Measurements from ENCODE around the gene MPST. TPM values are rescaled to one million over a fixed set of nuclear protein-coding genes. Genes with fewer than 3 reads are reported as not detected.
"Not testable (repeated sequence)": the region's sequence is repeated elsewhere in the genome, so short reads cannot be mapped to it uniquely, and the experiment has no call there.

Gene MPST
- 96.1 and 146 TPM in 2 replicates for total RNA-seq

GRCh38 chr22:37019309-37020191 lies at the start of gene MPST, which contains the start of gene TST:
MPST (plus strand) TSS chr22:37019742; CDS start chr22:37019837, 95 bp downstream.
TST (minus strand) TSS chr22:37019447; CDS start chr22:37018732, 715 bp downstream.
- DNase-seq (ENCODE audit: low read depth in 2 of 2), result peak; percentile 76 to 90

DNA sequence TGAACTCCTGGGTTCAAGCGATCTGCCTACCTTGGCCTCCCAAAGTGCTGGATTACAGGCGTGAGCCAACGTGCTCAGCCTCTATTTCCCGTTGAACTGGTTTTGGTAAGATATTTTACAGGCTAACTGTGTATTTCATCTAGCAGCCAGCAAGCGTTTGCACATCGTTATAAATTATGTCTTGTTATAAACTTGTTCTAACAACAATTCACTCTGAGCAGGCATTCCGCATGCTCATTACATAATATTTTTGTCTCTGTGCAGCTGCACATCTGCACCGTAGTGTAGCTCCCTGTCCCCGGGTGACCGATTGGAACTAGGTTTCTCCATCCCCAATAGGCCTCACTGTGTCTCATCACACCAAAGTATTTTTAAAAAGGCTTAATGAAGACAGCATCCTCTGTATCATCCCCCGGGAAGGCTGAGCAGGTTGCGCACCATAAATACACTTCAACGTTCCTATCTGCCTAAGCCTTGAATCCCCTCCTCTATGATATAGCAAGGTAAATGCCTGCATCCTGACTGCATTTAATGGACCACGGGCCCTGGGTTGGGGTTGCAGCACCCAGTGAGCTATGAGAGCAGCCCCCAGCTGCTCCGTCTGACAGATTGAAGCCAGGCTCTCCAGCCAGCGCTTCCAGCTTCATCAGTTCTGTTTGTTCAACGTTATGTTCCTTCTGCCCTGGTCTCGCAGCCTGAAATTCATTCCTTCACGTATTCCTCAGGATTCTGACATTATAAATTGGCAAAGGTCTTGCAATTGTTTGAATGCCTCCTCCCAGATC lies 48.0 kb upstream of the MPST start:
- DNase-seq (ENCODE audit: low read depth in 2 of 2), result no peak

DNA sequence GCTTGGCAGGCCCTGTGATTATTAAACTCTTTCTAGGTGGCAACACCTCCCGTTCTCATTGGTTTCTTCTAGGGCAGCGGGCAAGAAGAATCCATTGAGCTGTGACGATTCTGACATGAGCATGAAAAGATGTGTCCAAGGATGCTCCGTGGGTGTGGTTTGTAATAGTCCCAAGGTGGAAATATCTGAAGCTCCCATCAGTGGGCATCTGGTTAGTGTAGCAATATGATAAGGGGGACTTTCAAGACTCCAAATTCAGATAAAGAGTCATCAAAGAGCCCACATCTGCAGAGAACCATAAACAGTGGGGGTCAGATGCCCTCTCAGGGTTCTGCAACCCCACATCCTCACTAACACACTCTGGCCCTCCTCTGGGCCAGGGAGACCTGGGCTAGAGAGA lies 42.9 kb upstream of the MPST start:
- DNase-seq (ENCODE audit: low read depth in 2 of 2), result no peak

DNA sequence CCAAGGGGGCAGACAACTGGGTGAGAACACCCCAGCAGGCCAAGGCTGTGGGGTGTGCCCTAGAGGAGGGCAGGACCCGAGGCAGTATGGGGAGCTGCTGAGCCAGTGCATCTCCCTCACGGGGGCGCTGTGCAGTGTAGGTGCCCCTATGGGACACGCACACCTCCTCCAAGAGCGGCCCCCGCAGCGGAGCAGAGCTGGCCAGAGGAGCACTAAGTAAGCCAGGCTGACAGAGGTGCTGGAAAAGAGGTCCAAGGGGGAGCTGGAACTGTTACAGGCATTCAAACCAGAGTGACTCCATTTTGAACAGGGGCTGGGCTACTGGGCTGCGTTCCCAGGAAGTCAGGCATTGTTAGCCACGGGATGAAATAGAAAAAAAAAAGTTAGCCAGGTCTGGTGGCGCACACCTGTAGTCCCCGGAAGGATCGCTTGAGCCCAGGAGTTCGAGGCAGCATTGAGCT lies 42.1 kb upstream of the MPST start:
- peak in 1 of 2 donors; percentile 39 for DNase-seq (ENCODE audit: low read depth in 2 of 2)

GRCh38 chr22:36977947-36978660 lies 41.4 kb upstream of the MPST start:
- peak; percentile 77 to 89 for DNase-seq (ENCODE audit: low read depth in 2 of 2)

GRCh38 chr22:36979016-36979910 lies 40.3 kb upstream of the MPST start:
- no peak for DNase-seq (ENCODE audit: low read depth in 2 of 2)

- DNase-seq (ENCODE audit: low read depth in 2 of 2), result no peak
Observed at GRCh38 chr22:36981247-36981775, 38.2 kb upstream of the MPST start.

- DNase-seq (ENCODE audit: low read depth in 2 of 2), result no peak
Observed at GRCh38 chr22:36982136-36982535, 37.4 kb upstream of the MPST start.

- DNase-seq (ENCODE audit: low read depth in 2 of 2), result no peak
Observed at GRCh38 chr22:36985211-36985889, 34.2 kb upstream of the MPST start.

DNA sequence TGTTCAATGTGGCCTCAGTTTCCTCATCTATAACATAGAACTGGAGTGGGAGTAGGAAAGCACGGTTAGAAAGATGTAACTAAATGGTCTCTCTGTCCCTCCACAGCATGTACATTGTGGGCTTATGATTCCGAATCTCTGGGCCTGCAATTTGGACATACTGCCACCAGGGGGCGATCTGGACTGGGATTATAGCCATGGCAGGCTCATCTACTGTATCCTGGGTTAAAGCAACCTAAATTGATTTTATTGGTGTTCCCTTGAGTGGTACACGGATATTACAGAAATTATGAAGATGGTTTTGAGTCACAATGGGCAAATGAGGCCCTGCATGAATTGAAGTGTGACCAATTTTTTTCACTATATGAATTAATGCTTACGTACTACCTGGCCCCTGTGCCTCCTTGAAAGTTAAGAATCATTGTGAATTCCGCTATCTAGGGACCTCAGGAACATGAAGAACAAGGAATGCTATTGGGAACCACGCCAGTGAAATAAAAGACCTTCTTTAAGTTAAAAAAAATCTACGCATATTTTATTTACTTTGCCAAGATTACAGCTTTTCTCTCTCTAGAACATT lies 33.2 kb upstream of the MPST start:
- peak; percentile 16 to 27 for DNase-seq (ENCODE audit: low read depth in 2 of 2)

- no peak for DNase-seq (ENCODE audit: low read depth in 2 of 2)
Observed at GRCh38 chr22:36988075-36988832, 31.3 kb upstream of the MPST start.

- not testable (repeated sequence) for DNase-seq (ENCODE audit: low read depth in 2 of 2)
Observed at GRCh38 chr22:36989012-36989411, 30.5 kb upstream of the MPST start.

- no peak for DNase-seq (ENCODE audit: low read depth in 2 of 2)
Observed at GRCh38 chr22:36990457-36990856, 29.1 kb upstream of the MPST start.

GRCh38 chr22:36991206-36991605 lies 28.3 kb upstream of the MPST start:
- no peak for DNase-seq (ENCODE audit: low read depth in 2 of 2)

DNA sequence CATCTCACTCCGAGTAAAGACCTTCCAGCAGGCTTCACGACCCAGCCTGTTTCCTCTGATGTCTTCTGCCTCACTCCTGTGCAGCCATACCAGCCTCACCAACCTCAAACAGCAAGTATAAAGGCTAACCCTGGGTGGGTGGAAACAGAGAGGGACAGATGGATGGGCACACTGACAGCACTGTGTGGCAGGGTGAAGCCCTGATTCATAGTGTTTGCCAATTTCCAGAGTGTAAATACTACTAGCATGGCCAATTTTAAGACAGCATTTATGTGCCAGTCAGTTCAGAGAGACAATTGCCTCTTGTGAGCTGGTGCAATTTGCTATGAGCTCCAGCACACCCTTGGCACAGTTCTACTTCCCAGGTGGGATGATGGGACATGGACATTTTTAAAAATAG lies 21.8 kb upstream of the MPST start:
- no peak for DNase-seq (ENCODE audit: low read depth in 2 of 2)

GRCh38 chr22:36998620-36999351 lies 20.8 kb upstream of the MPST start:
- no peak for DNase-seq (ENCODE audit: low read depth in 2 of 2)

- no peak for DNase-seq (ENCODE audit: low read depth in 2 of 2)
Observed at GRCh38 chr22:36999463-36999862, 20.1 kb upstream of the MPST start.
